K562 (cell line): Measurements from ENCODE around the gene SRPK2. TPM values are rescaled to one million over a fixed set of nuclear protein-coding genes. Genes with fewer than 3 reads are reported as not detected.
"Not testable (repeated sequence)": the region's sequence is repeated elsewhere in the genome, so short reads cannot be mapped to it uniquely, and the experiment has no call there.

Experiments used
- ATAC-seq: fragments of 200-7000 bp; cut with Tn5 transposase; 3 replicates; pipeline ENCODE4 v1.9.1; 2020; ENCODE audit warnings: moderate library complexity
- BruUV-seq: library from RNA; stranded (reverse); fragments of 400-500 nt; replicated peaks from 2 replicates; lab custom pipeline; 2021; lab: Mats Ljungman, UMichigan
- CTCF ChIA-PET: fragments of 300-600 bp; formaldehyde crosslinking; extraction: SDS; loops from one replicate; lab custom pipeline; 2021; ENCODE audit warnings: low intra/inter-chr PET ratio; lab: Yijun Ruan, JAX
- POLR2A ChIA-PET: fragments of 300-600, 350-650 bp; sonication (Branson Sonifier 250); formaldehyde crosslinking; extraction: SDS; loops from one replicate; lab custom pipeline; 2021; ENCODE audit warnings: antibody characterized with exemption, inconsistent platforms; lab: Yijun Ruan, JAX
- DNase-seq, 4 experiments: peaks; one replicate each; pipeline versions ENCODE4 v3.0.0 to v3.0.0-alpha.2; 2011 to 2018; ENCODE audit warnings: low spot score in 3 of 4, mixed read lengths in 3 of 4; ENCODE audit errors: extremely low read depth in 1 of 4
- FAIRE-seq: peaks from 2 replicates; lab custom pipeline; 2011; peaks lifted over from hg19 to GRCh38; lab: Jason Lieb, UNC
- H2AFZ ChIP-seq: 2 replicates; pipeline ENCODE4 v1.6.0; 2011; ENCODE audit warnings: low read depth, low read length, control low read depth, inconsistent platforms
- H3K27ac ChIP-seq: fragments of 200-600 bp; 3 replicates; pipeline ENCODE4 v1.8.0; 2011; ENCODE audit warnings: low read depth, mild to moderate bottlenecking, control low read depth, inconsistent platforms, low read length, moderate library complexity, mixed read lengths; ENCODE audit errors: extremely low read depth
- H3K27me3 ChIP-seq, 2 experiments: fragments of 300-600 bp in 1 of 2; 2 replicates in 1 of 2; 3 replicates in 1 of 2; pipeline versions ENCODE4 v1.6.0 to v1.8.0; 2011; ENCODE audit warnings: inconsistent platforms in 2 of 2, low read length in 2 of 2, mild to moderate bottlenecking in 1 of 2, mixed read lengths in 1 of 2, moderate library complexity in 1 of 2; ENCODE audit not compliant: control insufficient read depth in 2 of 2, insufficient read depth in 2 of 2
- H3K36me3 ChIP-seq: fragments of 300-600 bp; 3 replicates; pipeline ENCODE4 v1.8.0; 2011; ENCODE audit warnings: mild to moderate bottlenecking, low read length, inconsistent platforms; ENCODE audit not compliant: control insufficient read depth, insufficient read depth
- H3K4me1 ChIP-seq, 2 experiments: fragments of 200-600 bp in 1 of 2; replicated peaks in 1 of 2; 2 replicates in 1 of 2; 3 replicates in 1 of 2; pipeline versions ENCODE4 v1.5.1 to v1.8.0; 2011; ENCODE audit warnings: inconsistent platforms in 2 of 2, low read length in 2 of 2, mild to moderate bottlenecking in 1 of 2, mixed read lengths in 1 of 2, moderate library complexity in 1 of 2; ENCODE audit not compliant: control insufficient read depth in 2 of 2, insufficient read depth in 2 of 2
- H3K4me2 ChIP-seq: 2 replicates; pipeline ENCODE4 v1.6.1; 2011; ENCODE audit warnings: low read length, control low read depth, inconsistent platforms, mixed read lengths; ENCODE audit not compliant: insufficient read depth
- H3K4me3 ChIP-seq: fragments of 200-600 bp; sonication (generic), shearing (Covaris generic); 2 replicates; pipeline ENCODE4 v1.5.1; 2016; ENCODE audit warnings: control low read depth, inconsistent platforms
- H3K79me2 ChIP-seq: fragments of 200-600 bp; 3 replicates; pipeline ENCODE4 v1.8.0; 2011; ENCODE audit warnings: low read length, inconsistent platforms; ENCODE audit not compliant: control insufficient read depth, insufficient read depth
- H3K9ac ChIP-seq, 2 experiments: 2 replicates each; pipeline versions ENCODE4 v1.6.0 to v1.6.1; 2011; ENCODE audit warnings: low read depth in 2 of 2, low read length in 2 of 2, control low read depth in 1 of 2, inconsistent platforms in 1 of 2, mild to moderate bottlenecking in 1 of 2, mixed read lengths in 1 of 2; ENCODE audit not compliant: insufficient read depth in 1 of 2
- H3K9me1 ChIP-seq: one replicate; pipeline ENCODE4 v1.6.0; 2011; ENCODE audit warnings: inconsistent platforms, mild to moderate bottlenecking, low read length, moderate library complexity; ENCODE audit not compliant: control insufficient read depth, insufficient read depth
- H3K9me3 ChIP-seq: replicated peaks from 2 replicates; pipeline ENCODE4 v1.5.1; 2011; ENCODE audit warnings: low read depth, low read length, inconsistent platforms; ENCODE audit not compliant: control insufficient read depth, insufficient read depth
- H4K20me1 ChIP-seq: replicated peaks from 2 replicates; pipeline ENCODE4 v1.6.1; 2011; ENCODE audit warnings: low read length, inconsistent platforms, mixed read lengths; ENCODE audit not compliant: control insufficient read depth, insufficient read depth
- CREM ChIP-seq: IDR thresholded peaks from 2 replicates; pipeline ENCODE4 v1.6.1; 2014; ENCODE audit warnings: antibody characterized with exemption, low read depth
- NFATC3 ChIP-seq: fragments of 450-650 bp; IDR thresholded peaks from 2 replicates; pipeline ENCODE4 v1.6.1; 2017; ENCODE audit warnings: mild to moderate bottlenecking
- NFIX ChIP-seq: fragments of 250-450 bp; sonication (Bioruptor Pico); IDR thresholded peaks from 2 replicates; pipeline ENCODE4 v1.4.0; 2020; ENCODE audit warnings: low read depth, mild to moderate bottlenecking, moderate library complexity
- PURB ChIP-seq: sonication (generic); formaldehyde crosslinking; IDR thresholded peaks from 2 replicates; pipeline ENCODE4 v1.9.0; 2021; ENCODE audit warnings: low read depth, mild to moderate bottlenecking, missing genetic modification reagents
- SAFB ChIP-seq: fragments of 200-400 bp; formaldehyde crosslinking; IDR thresholded peaks from 2 replicates; pipeline ENCODE4 v1.6.1; 2017; ENCODE audit warnings: low read depth, low read length, borderline replicate concordance
- SMAD3 ChIP-seq: fragments of 450-650 bp; formaldehyde crosslinking; conservative IDR thresholded peaks from 2 replicates; pipeline ENCODE4 v1.4.0; 2020; ENCODE audit warnings: mild to moderate bottlenecking
- ZEB2 ChIP-seq: fragments of 450-650 bp; IDR thresholded peaks from 2 replicates; pipeline ENCODE4 v1.6.1; 2016
- ZNF785 ChIP-seq: fragments of 250-450 bp; sonication (Bioruptor Pico); IDR thresholded peaks from 2 replicates; pipeline ENCODE4 v1.4.0; 2020; ENCODE audit warnings: mild to moderate bottlenecking
- WGBS: fragments of 100-300 bp; shearing (Covaris generic); methylation state at CpG from one replicate; pipeline ENCODE4 v1.1.6; 2016; ENCODE audit warnings: low coverage, mixed read lengths; ENCODE audit not compliant: insufficient coverage; ENCODE audit errors: missing lambda C conversion rate; 5-methylcytosine and 5-hydroxymethylcytosine counted together
- in situ Hi-C: fragments of 300-500 bp; cut with MboI; formaldehyde crosslinking; loops from 4 replicates; pipeline ENCODE4 v1.15.0; 2018; ENCODE audit warnings: inconsistent platforms, mixed read lengths
- intact Hi-C: fragments of 100-400 bp; cut with micrococcal nuclease; formaldehyde crosslinking; loops from 2 replicates; pipeline ENCODE4 v1.14.2; 2022
- polyA plus RNA-seq, 8 experiments: library from polyadenylated mRNA; depleted of rRNA in 4 of 8; stranded (reverse) in 5 of 8; unstranded in 3 of 8; fragments of >200 nt; fragmentation: Nextera tagmentation in 2 of 8; fragmentation: Illumina TruSeq in 1 of 8; extraction: Ambion mirVana in 2 of 8; extraction: Trizol in 1 of 8; gene quantifications; 2 replicates each; pipeline versions ENCODE4 v1.2.1 to v1.2.3, GENCODE V29; 2011 to 2014; ENCODE audit warnings: inconsistent platforms in 1 of 8, missing spikeins in 1 of 8
- total RNA-seq, 7 experiments: library from RNA; depleted of rRNA in 6 of 7; stranded (reverse); fragments of >200 nt in 6 of 7; fragmentation: Illumina TruSeq in 2 of 7; extraction: Trizol in 2 of 7; gene quantifications; 2 replicates each; pipeline versions ENCODE4 v1.2.1 to v1.2.3, GENCODE V29; 2011 to 2021; ENCODE audit warnings: low replicate concordance in 1 of 7
- TF ChIP-seq, protein P1 (sequence below): fragments of 450-650 bp; IDR thresholded peaks from 2 replicates; pipeline ENCODE4 v1.7.0; 2016; ENCODE audit warnings: borderline replicate concordance

SRPK2 gene
- total and polyA plus RNA-seq, 9 of the 15 experiments (the other 6 are each of a cell fraction or from before 2014, with no cell fraction given) = 21.5 to 44.7 (median 33.3) TPM

DNA sequence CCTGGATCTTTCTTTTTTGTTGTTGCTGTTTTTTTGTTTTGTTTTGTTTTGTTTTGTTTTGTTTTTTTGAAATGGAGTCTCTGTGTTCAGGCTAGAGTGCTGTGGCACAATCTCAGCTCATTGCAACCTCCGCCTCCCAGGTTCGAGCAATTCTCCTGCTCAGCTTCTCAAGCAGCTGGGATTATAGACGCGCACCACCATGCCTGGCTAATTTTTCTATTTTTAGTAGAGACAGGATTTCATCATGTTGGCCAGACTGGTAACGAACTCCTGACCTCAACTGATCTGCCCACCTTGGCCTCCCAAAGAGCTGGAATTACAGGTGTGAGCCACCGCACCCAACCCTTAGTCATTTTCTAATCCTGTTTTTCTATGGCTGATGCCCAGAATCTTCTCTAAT is 94.2 kb downstream of the SRPK2 start:
- H3K4me2 ChIP-seq, H3K36me3 ChIP-seq, ATAC-seq, H4K20me1 ChIP-seq, CTCF ChIA-PET, H3K27me3 ChIP-seq, intact Hi-C loops, POLR2A ChIA-PET, H3K9ac ChIP-seq, DNase-seq, H3K4me1 ChIP-seq, H2AFZ ChIP-seq, in situ Hi-C loops, H3K9me3 ChIP-seq, H3K4me3 ChIP-seq, H3K9me1 ChIP-seq, H3K27ac ChIP-seq, FAIRE-seq, BruUV-seq: not testable (repeated sequence)
- peaks cover 23% of the 10 kb centered on the region; the same call in 2 of the 3 replicates for H3K79me2 ChIP-seq
- 89% methylated on average over 6 of the region's 6 CpGs for WGBS

DNA sequence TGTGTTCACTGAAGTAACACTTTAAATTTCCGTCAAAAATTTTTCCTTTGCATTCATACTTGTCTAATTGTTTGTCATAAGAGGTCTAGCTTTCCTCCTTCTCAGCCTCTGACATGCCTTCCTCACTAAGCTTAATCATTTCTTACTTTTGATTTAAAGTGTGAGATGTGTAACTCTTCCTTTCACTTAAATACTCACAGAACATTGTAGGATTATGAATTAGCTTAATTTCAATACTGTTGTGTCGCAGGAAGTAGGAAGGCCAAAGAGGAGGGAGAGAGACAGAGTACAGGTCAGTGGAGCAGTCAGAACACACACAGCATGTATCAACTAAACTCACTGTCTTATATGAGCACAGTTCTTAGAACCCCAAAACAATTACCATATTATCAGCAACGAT is 99.0 kb downstream of the SRPK2 start:
- Histone ChIP-seq H2AFZ (no peak overlapping the region), H3K4me3 (no peak overlapping the region), H3K36me3 (no peaks in the 10 kb centered on the region), H4K20me1 (no peaks in the 10 kb centered on the region; the same call in 1 of the 2 replicates), H3K9me1 (no peaks in the 10 kb centered on the region), H3K79me2 (0 out of 3 replicates have a peak, but pooled peaks cover 4% of the 10 kb centered on the region), H3K9ac (no peak overlapping the region), H3K4me1 (peaks cover 0 to 2% of the 10 kb centered on the region in 2 experiments; a peak in 1 of 5 replicates), H3K27me3 (no peaks in the 10 kb centered on the region), H3K27ac (no peak overlapping the region), H3K4me2 (no peak overlapping the region), H3K9me3 (no peaks in the 10 kb centered on the region)
- WGBS = 38% methylated on average over 3 of the region's 3 CpGs
- POLR2A ChIA-PET = interaction anchor here (0.9 kb wide), 2 partner anchors 10 to 99 kb away, joined by 3 to 5 read pairs; partner anchors contain the start of gene SRPK2
- DNase-seq = no peak
- TF ChIP-seq SAFB (no peak), CREM (no peak), ZEB2 (no peak), NFATC3 (no peak), NFIX (CRISPR knock-in tag) (no peak), SMAD3 (CRISPR knock-in tag) (no peak), PURB (no peak), ZNF785 (no peak)
- TF ChIP-seq, protein P1, sequence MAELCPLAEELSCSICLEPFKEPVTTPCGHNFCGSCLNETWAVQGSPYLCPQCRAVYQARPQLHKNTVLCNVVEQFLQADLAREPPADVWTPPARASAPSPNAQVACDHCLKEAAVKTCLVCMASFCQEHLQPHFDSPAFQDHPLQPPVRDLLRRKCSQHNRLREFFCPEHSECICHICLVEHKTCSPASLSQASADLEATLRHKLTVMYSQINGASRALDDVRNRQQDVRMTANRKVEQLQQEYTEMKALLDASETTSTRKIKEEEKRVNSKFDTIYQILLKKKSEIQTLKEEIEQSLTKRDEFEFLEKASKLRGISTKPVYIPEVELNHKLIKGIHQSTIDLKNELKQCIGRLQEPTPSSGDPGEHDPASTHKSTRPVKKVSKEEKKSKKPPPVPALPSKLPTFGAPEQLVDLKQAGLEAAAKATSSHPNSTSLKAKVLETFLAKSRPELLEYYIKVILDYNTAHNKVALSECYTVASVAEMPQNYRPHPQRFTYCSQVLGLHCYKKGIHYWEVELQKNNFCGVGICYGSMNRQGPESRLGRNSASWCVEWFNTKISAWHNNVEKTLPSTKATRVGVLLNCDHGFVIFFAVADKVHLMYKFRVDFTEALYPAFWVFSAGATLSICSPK = no peak
- in situ Hi-C loops = no loop called here
- no TSS peak for BruUV-seq
- no peak for ATAC-seq
- no peak for FAIRE-seq
- intact Hi-C loops = no loop called here
- CTCF ChIA-PET = no interaction called here
